Progenitor cell of endocrine pancreas (in vitro differentiated cells): ENCODE data around the gene SOBP. TPM values are rescaled to one million over a fixed set of nuclear protein-coding genes. Genes with fewer than 3 reads are reported as not detected.

Experiments used
- DNase-seq: peaks from one replicate; pipeline ENCODE4 v3.0.0; 2021; ENCODE audit warnings: low spot score; ENCODE audit not compliant: unreplicated experiment
- H3K27ac Mint-ChIP-seq: 2 replicates; pipeline ENCODE4 v1.8.0; 2021; ENCODE audit warnings: mild to moderate bottlenecking, moderate library complexity, mixed read lengths
- H3K27me3 Mint-ChIP-seq: 2 replicates; pipeline ENCODE4 v1.8.0; 2021; ENCODE audit warnings: mixed read lengths
- H3K36me3 Mint-ChIP-seq: 2 replicates; pipeline ENCODE4 v1.8.0; 2022; ENCODE audit warnings: mixed read lengths; ENCODE audit not compliant: insufficient read depth
- H3K4me1 Mint-ChIP-seq: 2 replicates; pipeline ENCODE4 v1.8.0; 2021; ENCODE audit warnings: low read depth, mixed read lengths
- H3K4me3 Mint-ChIP-seq: 2 replicates; pipeline ENCODE4 v1.8.0; 2021; ENCODE audit warnings: low read depth, mild to moderate bottlenecking, moderate library complexity, mixed read lengths
- H3K9me3 Mint-ChIP-seq: 2 replicates; pipeline ENCODE4 v1.8.0; 2021; ENCODE audit warnings: low read depth, mixed read lengths
- total RNA-seq: library from RNA; stranded (reverse); gene quantifications from 2 replicates; pipeline ENCODE4 v1.2.1, GENCODE V29; 2021
- TF ChIP-seq, protein P1 (sequence below): fragments of 200-600 bp; sonication (generic); IDR thresholded peaks from one replicate; pipeline ENCODE4 v1.5.0; 2021; ENCODE audit warnings: antibody characterized with exemption, mild to moderate bottlenecking; ENCODE audit not compliant: unreplicated experiment

The SOBP gene
- total RNA-seq, 1 donor from 2014 or later = 17.0 TPM

DNA sequence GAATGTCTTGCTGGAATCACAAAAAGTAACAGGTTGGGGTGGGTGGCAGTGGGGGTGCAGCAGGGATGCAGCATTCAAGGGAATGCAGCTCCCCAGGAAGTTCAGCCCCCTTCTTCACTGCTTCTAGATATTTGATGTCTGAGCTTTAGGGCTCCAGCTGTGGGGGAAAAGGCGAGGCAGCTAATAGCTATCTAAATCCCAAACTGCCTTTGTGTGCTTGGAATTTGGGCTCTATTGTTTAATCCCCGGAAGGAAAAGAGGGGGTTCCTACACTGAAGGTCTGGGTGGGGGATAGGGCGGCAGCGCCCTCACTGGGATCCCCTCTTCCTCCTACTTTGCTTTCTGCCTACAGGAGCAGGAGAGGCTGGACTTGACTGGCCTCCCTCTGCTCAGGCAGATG, 116.5 kb downstream of the SOBP start:
- Mint-ChIP-seq H3K27ac (no peak overlapping the region), H3K36me3 (no peaks in the 10 kb centered on the region), H3K27me3 (no peaks in the 10 kb centered on the region), H3K9me3 (no peaks in the 10 kb centered on the region), H3K4me3 (no peak overlapping the region), H3K4me1 (peaks cover 12% of the 10 kb centered on the region)
- no peak for DNase-seq
- TF ChIP-seq, protein P1, sequence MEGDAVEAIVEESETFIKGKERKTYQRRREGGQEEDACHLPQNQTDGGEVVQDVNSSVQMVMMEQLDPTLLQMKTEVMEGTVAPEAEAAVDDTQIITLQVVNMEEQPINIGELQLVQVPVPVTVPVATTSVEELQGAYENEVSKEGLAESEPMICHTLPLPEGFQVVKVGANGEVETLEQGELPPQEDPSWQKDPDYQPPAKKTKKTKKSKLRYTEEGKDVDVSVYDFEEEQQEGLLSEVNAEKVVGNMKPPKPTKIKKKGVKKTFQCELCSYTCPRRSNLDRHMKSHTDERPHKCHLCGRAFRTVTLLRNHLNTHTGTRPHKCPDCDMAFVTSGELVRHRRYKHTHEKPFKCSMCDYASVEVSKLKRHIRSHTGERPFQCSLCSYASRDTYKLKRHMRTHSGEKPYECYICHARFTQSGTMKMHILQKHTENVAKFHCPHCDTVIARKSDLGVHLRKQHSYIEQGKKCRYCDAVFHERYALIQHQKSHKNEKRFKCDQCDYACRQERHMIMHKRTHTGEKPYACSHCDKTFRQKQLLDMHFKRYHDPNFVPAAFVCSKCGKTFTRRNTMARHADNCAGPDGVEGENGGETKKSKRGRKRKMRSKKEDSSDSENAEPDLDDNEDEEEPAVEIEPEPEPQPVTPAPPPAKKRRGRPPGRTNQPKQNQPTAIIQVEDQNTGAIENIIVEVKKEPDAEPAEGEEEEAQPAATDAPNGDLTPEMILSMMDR = no peak

DNA sequence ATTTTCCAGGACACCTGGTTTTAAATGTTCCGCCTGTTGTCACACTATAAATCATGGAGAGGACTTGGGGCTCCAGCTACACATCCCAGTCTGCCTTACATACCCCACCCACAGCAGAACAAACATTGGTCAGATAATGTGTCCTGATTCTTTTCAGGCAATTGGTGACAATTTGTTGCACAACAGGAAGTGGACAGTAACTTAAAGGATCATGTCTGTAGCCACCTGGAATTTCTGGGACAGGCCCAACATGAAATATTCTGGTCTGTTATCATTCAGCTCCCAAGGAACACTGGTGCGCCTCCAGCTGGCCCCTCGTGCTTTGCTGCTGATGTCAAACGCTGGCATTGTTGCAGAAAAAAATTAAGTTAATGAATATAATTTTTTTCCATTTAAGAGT, 117.2 kb downstream of the SOBP start:
- Mint-ChIP-seq H3K4me1 (peaks cover 15% of the 10 kb centered on the region), H3K4me3 (no peak overlapping the region), H3K27me3 (no peaks in the 10 kb centered on the region), H3K27ac (peak overlapping the region; percentile 49), H3K9me3 (no peaks in the 10 kb centered on the region), H3K36me3 (no peaks in the 10 kb centered on the region)
- DNase-seq = no peak
- TF ChIP-seq, protein P1 = no peak

DNA sequence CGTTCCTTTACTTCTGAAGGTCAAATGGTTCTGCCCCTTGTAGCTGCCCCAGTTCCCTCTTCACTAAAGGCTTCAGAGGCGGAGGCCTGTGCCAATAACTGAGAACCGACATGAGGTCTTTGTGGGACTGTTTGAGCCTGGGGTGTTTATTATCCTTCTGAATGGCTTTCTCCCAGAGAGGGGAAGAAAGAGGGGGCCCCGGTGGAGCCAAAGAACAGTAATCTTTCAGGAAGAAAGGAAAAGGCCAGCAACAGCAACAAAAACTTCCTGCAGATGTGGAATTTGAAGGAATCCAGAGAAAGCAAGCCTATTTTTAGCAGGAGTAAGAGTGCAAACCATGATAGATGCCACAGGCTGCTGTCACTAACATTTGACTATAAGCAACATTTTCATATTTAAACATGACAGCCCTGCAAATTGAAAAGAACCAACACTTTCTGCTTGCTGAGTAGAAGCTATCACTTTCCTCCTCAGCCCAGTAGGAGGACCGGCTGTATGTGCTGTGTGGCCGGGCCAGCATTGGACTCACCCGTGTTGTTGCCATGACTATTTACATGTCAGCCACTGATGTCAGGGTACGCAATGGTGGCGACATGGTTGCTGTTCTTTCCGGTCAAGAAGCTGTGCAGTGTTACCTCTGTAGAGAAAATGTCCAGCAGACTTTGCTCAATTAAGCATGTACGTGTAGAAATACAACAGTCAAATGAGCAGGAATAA, 121.3 kb downstream of the SOBP start:
- TF ChIP-seq, protein P1 = no peak
- Mint-ChIP-seq H3K27ac (no peak overlapping the region), H3K4me3 (no peak overlapping the region), H3K27me3 (no peaks in the 10 kb centered on the region), H3K4me1 (peaks cover 17% of the 10 kb centered on the region), H3K36me3 (no peaks in the 10 kb centered on the region), H3K9me3 (no peaks in the 10 kb centered on the region)
- no peak for DNase-seq

DNA sequence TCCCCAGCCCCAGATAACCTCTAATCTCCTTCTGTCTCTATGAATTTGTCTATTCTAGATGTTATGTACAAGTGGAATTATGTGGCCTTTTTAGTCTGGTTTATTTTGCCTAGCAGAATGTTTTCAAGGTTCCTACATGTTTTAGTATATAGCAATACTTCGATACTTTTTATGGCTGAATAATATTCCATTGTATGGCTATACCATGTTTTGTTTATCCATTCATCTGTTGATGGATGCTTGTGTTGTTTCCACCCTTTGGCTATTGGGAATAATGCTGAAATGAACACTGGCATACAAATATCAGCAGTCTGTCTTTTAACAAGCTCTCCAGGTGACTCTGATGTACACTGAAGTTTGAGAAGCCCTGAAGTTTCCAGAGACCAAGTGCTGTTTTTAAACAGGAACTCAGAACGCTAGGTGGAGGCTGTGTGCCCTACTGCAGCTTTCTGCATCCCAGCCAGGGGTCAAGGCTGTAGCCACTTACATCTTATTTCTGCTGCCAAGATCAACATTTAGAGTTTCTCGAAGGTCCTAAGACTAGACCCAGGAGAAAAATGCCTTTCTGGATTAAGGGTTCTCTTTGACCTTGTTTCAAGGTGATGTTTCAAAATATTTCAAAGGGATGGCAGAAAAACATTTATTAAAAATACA, 123.0 kb downstream of the SOBP start:
- Mint-ChIP-seq H3K9me3 (no peaks in the 10 kb centered on the region), H3K4me1 (peaks cover 18% of the 10 kb centered on the region), H3K27ac (no peak overlapping the region), H3K27me3 (no peaks in the 10 kb centered on the region), H3K4me3 (no peak overlapping the region), H3K36me3 (no peaks in the 10 kb centered on the region)
- DNase-seq = no peak
- TF ChIP-seq, protein P1 = no peak

DNA sequence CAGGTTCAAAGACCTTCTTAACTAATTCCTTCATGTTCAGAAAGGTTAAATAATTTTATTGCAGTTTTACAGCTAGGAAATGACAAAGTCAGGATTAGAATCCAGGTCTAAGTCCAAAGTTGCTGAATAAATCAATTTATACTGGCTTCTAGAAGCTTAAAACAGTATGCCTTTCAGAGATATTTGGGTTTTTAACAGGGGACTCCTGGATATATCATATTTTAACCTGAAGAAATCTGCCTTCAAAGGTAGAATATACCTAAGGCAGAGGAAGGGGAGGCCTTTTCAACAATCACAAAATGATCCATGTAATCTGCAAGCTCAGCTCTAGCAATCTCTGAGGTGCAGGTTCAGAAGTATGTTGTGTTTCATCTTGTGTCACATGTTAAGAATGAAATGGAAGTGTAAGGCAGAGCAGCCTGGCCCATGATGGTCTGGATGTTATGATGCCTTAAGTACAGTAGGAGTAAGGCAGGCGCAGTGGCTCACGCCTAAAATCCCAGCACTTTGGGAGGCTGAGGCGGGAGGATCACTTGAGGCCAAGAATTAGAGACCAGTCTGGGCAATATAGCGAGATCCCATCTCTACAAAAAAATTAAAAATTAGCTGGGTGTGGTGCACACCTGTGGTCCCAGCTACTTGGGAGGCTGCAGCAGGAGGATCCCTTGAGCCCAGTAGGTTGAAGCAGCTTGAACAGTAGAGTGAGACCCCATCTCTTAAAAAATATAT, 123.9 kb downstream of the SOBP start:
- Mint-ChIP-seq H3K9me3 (no peaks in the 10 kb centered on the region), H3K4me1 (peaks cover 20% of the 10 kb centered on the region), H3K36me3 (no peaks in the 10 kb centered on the region), H3K27me3 (no peaks in the 10 kb centered on the region), H3K4me3 (no peak overlapping the region), H3K27ac (no peak overlapping the region)
- TF ChIP-seq, protein P1 = no peak
- DNase-seq = no peak
